ENCODE data around the gene KIF6.

GRCh38 chr6:39357998-39358686 lies 367.1 kb downstream of the KIF6 start:
- TF ChIP-seq CTCF (IDR thresholded peaks at IDR 0.05; ENCODE audit: insufficient read depth, low read depth, low read length), result no peak
- no peak for TF ChIP-seq EZH2 (IDR thresholded peaks at IDR 0.05; ENCODE audit: insufficient read depth, low read length)
